Measurements from ENCODE around the gene EYS. TPM values are rescaled to one million over a fixed set of nuclear protein-coding genes. Genes with fewer than 3 reads are reported as not detected.

EYS gene
- total and polyA plus RNA-seq, 9 of the 15 experiments (the other 6 are each of a cell fraction or from before 2014, with no cell fraction given): 0.03 to 0.36 (median 0.10) TPM; not detected in 2

DNA sequence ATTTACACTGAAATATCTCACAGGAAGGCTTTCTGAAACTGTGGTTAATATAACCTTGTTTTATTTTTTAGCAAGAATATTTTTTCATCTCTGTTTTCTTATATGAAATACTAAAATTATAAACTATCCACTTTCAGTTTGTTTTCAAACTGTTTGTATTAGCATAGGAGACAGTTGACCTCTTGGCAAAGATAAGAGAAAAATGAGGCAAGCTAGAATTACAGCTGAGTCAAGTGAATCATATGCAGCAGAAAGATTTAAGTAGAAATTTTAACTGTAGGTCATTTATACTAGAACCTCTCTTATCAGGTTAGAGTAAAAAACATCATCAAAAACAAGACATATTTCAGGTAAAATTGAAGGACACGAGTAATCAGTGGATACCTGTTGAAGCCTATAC lies 1278.8 kb downstream of the EYS start:
- Histone ChIP-seq H3K9me1 (ENCODE audit: control insufficient read depth, insufficient read depth, low read length) (no peaks in the 10 kb centered on the region), H3K9ac (ENCODE audit: insufficient read depth in 1 of 2, low read depth in 2 of 2, low read length in 2 of 2) (no peak overlapping the region), H3K4me3 (no peak overlapping the region), H4K20me1 (replicated peaks; ENCODE audit: control insufficient read depth, insufficient read depth, low read length) (no peaks in the 10 kb centered on the region), H3K27ac (ENCODE audit: extremely low read depth, low read depth, low read length) (no peak overlapping the region), H2AFZ (ENCODE audit: low read depth, low read length) (no peak overlapping the region), H3K79me2 (ENCODE audit: control insufficient read depth, insufficient read depth, low read length) (no peaks in the 10 kb centered on the region), H3K9me3 (replicated peaks; ENCODE audit: control insufficient read depth, insufficient read depth, low read depth, low read length) (no peaks in the 10 kb centered on the region), H3K4me2 (ENCODE audit: insufficient read depth, low read length) (no peak overlapping the region), H3K4me1 (replicated peaks in 1 of 2; ENCODE audit: control insufficient read depth in 2 of 2, insufficient read depth in 2 of 2, low read length in 2 of 2) (no peaks in the 10 kb centered on the region), H3K27me3 (ENCODE audit: control insufficient read depth in 2 of 2, insufficient read depth in 2 of 2, low read length in 2 of 2) (no peaks in the 10 kb centered on the region), H3K36me3 (ENCODE audit: control insufficient read depth, insufficient read depth, low read length) (no peaks in the 10 kb centered on the region)
- BruUV-seq (replicated peaks): no TSS peak
- in situ Hi-C loops (cut with MboI): no loop called here
- ChIA-PET POLR2A (no interaction called here), CTCF (ENCODE audit: low intra/inter-chr PET ratio) (no interaction called here)
- FAIRE-seq (no peak), ATAC-seq (no peak), DNase-seq (ENCODE audit: extremely low read depth in 1 of 4, low spot score in 3 of 4) (no peak)
- TF ChIP-seq TEAD4 (IDR thresholded peaks at IDR 0.05; ENCODE audit: low read length) (no peak), TEAD4 (CRISPR knock-in tag; IDR thresholded peaks at IDR 0.05; ENCODE audit: borderline replicate concordance) (no peak), SPI1 (IDR thresholded peaks at IDR 0.05; ENCODE audit: borderline replicate concordance, low read depth, low read length) (no peak), ZNF785 (CRISPR knock-in tag; IDR thresholded peaks at IDR 0.05) (no peak), EGR1 (conservative IDR thresholded peaks at IDR 0.05) (no peak)
- 0% methylated on average over 1 of the region's 1 CpG for WGBS (ENCODE audit: insufficient coverage, low coverage, missing lambda C conversion rate)
- intact Hi-C loops (cut with micrococcal nuclease): no loop called here

DNA sequence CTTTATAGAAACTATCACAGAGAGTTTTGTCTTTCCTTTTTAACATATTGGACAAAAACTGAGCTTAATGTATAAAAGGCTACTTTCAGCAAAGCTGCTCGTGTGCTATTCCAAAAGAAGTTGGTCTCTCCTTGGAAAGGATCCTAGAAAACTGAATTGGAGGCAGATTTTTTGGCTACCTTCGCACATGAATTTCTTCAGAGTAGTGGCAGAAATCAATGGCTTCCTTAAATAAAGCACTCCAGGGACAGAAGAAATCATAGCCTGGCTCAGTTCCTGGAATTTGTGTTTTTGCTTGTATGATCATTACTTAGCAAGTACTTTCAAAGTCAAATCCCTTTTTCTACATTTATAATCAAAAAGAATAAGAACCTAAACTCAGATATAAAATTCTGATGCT lies 1291.1 kb downstream of the EYS start:
- Histone ChIP-seq H3K27me3 (ENCODE audit: control insufficient read depth in 2 of 2, insufficient read depth in 2 of 2, low read length in 2 of 2) (no peaks in the 10 kb centered on the region), H3K9me1 (ENCODE audit: control insufficient read depth, insufficient read depth, low read length) (no peaks in the 10 kb centered on the region), H3K27ac (ENCODE audit: extremely low read depth, low read depth, low read length) (no peak overlapping the region), H3K36me3 (ENCODE audit: control insufficient read depth, insufficient read depth, low read length) (no peaks in the 10 kb centered on the region), H4K20me1 (replicated peaks; ENCODE audit: control insufficient read depth, insufficient read depth, low read length) (no peaks in the 10 kb centered on the region), H3K9ac (ENCODE audit: insufficient read depth in 1 of 2, low read depth in 2 of 2, low read length in 2 of 2) (no peak overlapping the region), H3K4me1 (replicated peaks in 1 of 2; ENCODE audit: control insufficient read depth in 2 of 2, insufficient read depth in 2 of 2, low read length in 2 of 2) (no peaks in the 10 kb centered on the region), H3K4me2 (ENCODE audit: insufficient read depth, low read length) (no peak overlapping the region), H2AFZ (ENCODE audit: low read depth, low read length) (no peak overlapping the region), H3K4me3 (no peak overlapping the region), H3K79me2 (ENCODE audit: control insufficient read depth, insufficient read depth, low read length) (no peaks in the 10 kb centered on the region), H3K9me3 (replicated peaks; ENCODE audit: control insufficient read depth, insufficient read depth, low read depth, low read length) (0 out of 2 replicates have a peak, but pooled peaks cover 2% of the 10 kb centered on the region)
- in situ Hi-C loops (cut with MboI) (no loop called here), intact Hi-C loops (cut with micrococcal nuclease) (no loop called here)
- ChIA-PET CTCF (ENCODE audit: low intra/inter-chr PET ratio) (no interaction called here), POLR2A (no interaction called here)
- DNase-seq (ENCODE audit: extremely low read depth in 1 of 4, low spot score in 3 of 4) (no peak), ATAC-seq (no peak), FAIRE-seq (no peak)
- TF ChIP-seq PYGO2 (tag; IDR thresholded peaks at IDR 0.05) (no peak), MTF1 (CRISPR knock-in tag; IDR thresholded peaks at IDR 0.05; ENCODE audit: borderline replicate concordance) (no peak), MYBL2 (IDR thresholded peaks at IDR 0.05; ENCODE audit: low read depth) (no peak), MYBL2 (CRISPR knock-in tag; IDR thresholded peaks at IDR 0.05; ENCODE audit: borderline replicate concordance) (no peak), NR3C1 (CRISPR knock-in tag; IDR thresholded peaks at IDR 0.05) (no peak), JUN (IDR thresholded peaks at IDR 0.05; ENCODE audit: borderline replicate concordance, low read depth, low read length) (no peak), JUN (CRISPR knock-in tag; IDR thresholded peaks at IDR 0.05; ENCODE audit: borderline replicate concordance) (no peak), ZBTB17 (CRISPR knock-in tag; IDR thresholded peaks at IDR 0.05) (no peak), MBD2 (IDR thresholded peaks at IDR 0.05; ENCODE audit: borderline replicate concordance, low read depth) (no peak), HDAC3 (IDR thresholded peaks at IDR 0.05; ENCODE audit: borderline replicate concordance, partially characterized antibody) (no peak), DACH1 (IDR thresholded peaks at IDR 0.05; ENCODE audit: partially characterized antibody) (no peak), ZNF146 (CRISPR knock-in tag; IDR thresholded peaks at IDR 0.05; ENCODE audit: unreplicated experiment) (no peak)
- TF ChIP-seq, protein P1, sequence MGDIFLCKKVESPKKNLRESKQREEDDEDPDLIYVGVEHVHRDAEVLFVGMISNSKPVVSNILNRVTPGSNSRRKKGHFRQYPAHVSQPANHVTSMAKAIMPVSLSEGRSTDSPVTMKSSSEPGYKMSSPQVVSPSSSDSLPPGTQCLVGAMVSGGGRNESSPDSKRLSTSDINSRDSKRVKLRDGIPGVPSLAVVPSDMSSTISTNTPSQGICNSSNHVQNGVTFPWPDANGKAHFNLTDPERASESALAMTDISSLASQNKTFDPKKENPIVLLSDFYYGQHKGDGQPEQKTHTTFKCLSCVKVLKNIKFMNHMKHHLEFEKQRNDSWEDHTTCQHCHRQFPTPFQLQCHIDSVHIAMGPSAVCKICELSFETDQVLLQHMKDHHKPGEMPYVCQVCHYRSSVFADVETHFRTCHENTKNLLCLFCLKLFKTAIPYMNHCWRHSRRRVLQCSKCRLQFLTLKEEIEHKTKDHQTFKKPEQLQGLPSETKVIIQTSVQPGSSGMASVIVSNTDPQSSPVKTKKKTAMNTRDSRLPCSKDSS (IDR thresholded peaks at IDR 0.05; ENCODE audit: low read depth, partially characterized antibody): no peak
- no TSS peak for BruUV-seq (replicated peaks)
- WGBS (ENCODE audit: insufficient coverage, low coverage, missing lambda C conversion rate): 0% methylated on average over 2 of the region's 2 CpGs
